ENCODE results near the gene KLK8. TPM values are rescaled to one million over a fixed set of nuclear protein-coding genes. Genes with fewer than 3 reads are reported as not detected.
A peak's percentile ranks its signal among the peaks of the same experiment; 100 is the strongest.
"Not testable (repeated sequence)": the region's sequence is repeated elsewhere in the genome, so short reads cannot be mapped to it uniquely, and the experiment has no call there.

KLK8 gene
- polyA plus RNA-seq, 2 of the 4 experiments (the other 2 are of a cell fraction) = not detected

DNA sequence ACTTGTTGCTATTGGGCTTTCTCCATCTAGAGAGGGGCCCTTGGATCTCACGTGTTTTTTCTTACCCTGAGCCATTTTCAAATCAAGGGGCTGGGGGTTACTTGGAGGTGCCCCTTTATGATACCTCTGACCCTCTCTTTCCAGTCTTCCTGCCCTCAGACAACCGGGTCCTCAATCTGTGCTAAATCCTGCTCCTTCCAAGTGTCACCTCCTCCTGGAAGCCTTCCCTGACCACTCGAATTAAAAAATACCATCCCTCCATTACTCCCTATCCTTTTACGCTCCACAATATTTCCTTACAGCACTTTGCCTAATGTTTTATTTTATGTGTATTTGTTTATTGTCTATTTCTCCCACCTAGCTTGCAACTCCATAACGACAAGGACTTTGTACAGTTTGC, 3.3 kb downstream of the KLK8 start:
- DNase-seq (ENCODE audit: low read depth in 1 of 2, low spot score in 1 of 2) = no peak
- Histone ChIP-seq H3K9me3 (peaks cover 5% of the 10 kb centered on the region; the same call in 2 of the 3 replicates), H3K4me2 (no peak overlapping the region), H3K27ac (no peak overlapping the region), H3K4me3 (no peak overlapping the region), H3K4me1 (peaks cover 6% of the 10 kb centered on the region; the same call in 2 of the 3 replicates)
- 26% methylated on average over 5 of the region's 5 CpGs for WGBS (ENCODE audit: missing lambda C conversion rate)
- POLR2A ChIA-PET = no interaction called here
- peak; percentile 28 for FAIRE-seq
- CTCF ChIA-PET = interaction anchor here (0.6 to 2.0 kb wide), 5 partner anchors 19 to 154 kb away, joined by 3 to 9 read pairs (median 5); no protein-coding TSS in a partner anchor
- peak; percentile 67 for TF ChIP-seq ZFP36 (IDR thresholded peaks at IDR 0.05; ENCODE audit: borderline replicate concordance, partially characterized antibody)
- TF ChIP-seq HOXB5 (CRISPR knock-in tag; IDR thresholded peaks at IDR 0.05) = no peak
- no peak for ATAC-seq

DNA sequence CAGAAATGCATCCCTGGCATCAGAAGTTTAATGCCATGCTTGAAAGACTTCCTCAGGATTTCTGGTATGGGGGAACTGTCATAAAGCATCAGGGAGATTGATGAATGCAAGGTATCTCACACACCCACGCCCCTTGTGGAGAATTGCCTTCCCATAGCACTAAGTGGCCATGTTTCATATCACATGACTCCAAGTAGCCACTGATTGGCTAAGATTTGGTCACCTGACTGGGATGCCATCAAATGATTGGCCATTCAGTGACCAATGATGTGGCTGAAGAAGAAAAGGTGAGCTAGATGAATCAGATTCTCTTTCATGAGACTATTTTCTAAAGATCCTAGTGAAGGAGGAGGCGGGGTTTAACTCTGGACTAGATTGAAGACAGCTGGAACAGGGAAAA, 7.3 kb downstream of the KLK8 start:
- no peak overlapping the region for H3K4me2 ChIP-seq
- H3K4me3 ChIP-seq = no peak overlapping the region
- DNase-seq (ENCODE audit: low read depth in 1 of 2, low spot score in 1 of 2) = peak; percentile 65 to 75
- no peaks in the 10 kb centered on the region for H3K4me1 ChIP-seq
- 35% methylated on average over 2 of the region's 2 CpGs for WGBS (ENCODE audit: missing lambda C conversion rate)
- CTCF ChIA-PET = interaction anchor here (1.5 to 1.9 kb wide), 2 partner anchors 23 to 27 kb away, joined by 6 to 9 read pairs; no protein-coding TSS in a partner anchor
- FAIRE-seq = no peak
- POLR2A ChIA-PET = no interaction called here
- TF ChIP-seq, protein P1, sequence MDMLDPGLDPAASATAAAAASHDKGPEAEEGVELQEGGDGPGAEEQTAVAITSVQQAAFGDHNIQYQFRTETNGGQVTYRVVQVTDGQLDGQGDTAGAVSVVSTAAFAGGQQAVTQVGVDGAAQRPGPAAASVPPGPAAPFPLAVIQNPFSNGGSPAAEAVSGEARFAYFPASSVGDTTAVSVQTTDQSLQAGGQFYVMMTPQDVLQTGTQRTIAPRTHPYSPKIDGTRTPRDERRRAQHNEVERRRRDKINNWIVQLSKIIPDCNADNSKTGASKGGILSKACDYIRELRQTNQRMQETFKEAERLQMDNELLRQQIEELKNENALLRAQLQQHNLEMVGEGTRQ (IDR thresholded peaks at IDR 0.05) = peak; percentile 94
- no peak for TF ChIP-seq CEBPB (IDR thresholded peaks at IDR 0.05)
- peak in 1 of 2 experiments; percentile 71; a peak in 3 of 6 replicates for ATAC-seq
- H3K27ac ChIP-seq = no peak overlapping the region
- peaks cover 5% of the 10 kb centered on the region; the same call in 2 of the 3 replicates for H3K9me3 ChIP-seq

DNA sequence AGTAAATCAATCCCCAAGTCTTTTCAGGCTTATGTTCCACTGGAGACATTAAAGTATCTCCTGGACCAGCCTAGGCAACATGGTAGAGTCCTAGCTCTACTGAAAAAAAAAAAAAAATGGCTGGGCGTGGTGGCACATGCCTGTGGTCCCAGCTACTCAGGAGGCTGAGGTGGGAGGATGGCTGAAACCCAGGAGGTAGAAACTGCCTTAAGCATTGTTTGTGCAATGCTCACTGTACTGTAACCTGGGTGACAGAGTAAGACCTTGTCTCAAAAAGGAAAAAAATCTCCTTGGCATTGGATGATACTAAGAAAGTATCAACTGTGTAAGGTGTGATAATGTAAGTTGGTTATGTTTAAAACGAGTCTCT, 8.8 kb downstream of the KLK8 start:
- DNase-seq (ENCODE audit: low read depth in 1 of 2, low spot score in 1 of 2) (no peak), ATAC-seq (no peak), FAIRE-seq (no peak)
- POLR2A ChIA-PET = no interaction called here
- Histone ChIP-seq H3K4me1 (no peaks in the 10 kb centered on the region), H3K27ac (no peak overlapping the region), H3K4me2 (no peak overlapping the region), H3K9me3 (peaks cover 5% of the 10 kb centered on the region; the same call in 2 of the 3 replicates), H3K4me3 (no peak overlapping the region)
- 22% methylated on average over 2 of the region's 2 CpGs for WGBS (ENCODE audit: missing lambda C conversion rate)
- TF ChIP-seq KDM1A (IDR thresholded peaks at IDR 0.05; ENCODE audit: low read depth) = no peak
- TF ChIP-seq MYC (IDR thresholded peaks at IDR 0.05; ENCODE audit: borderline replicate concordance, low read length) = no peak
- no peak for TF ChIP-seq SMC3 (IDR thresholded peaks at IDR 0.05)
- TF ChIP-seq GATA3 (IDR thresholded peaks at IDR 0.05; ENCODE audit: borderline replicate concordance) = no peak
- TF ChIP-seq, protein P2, sequence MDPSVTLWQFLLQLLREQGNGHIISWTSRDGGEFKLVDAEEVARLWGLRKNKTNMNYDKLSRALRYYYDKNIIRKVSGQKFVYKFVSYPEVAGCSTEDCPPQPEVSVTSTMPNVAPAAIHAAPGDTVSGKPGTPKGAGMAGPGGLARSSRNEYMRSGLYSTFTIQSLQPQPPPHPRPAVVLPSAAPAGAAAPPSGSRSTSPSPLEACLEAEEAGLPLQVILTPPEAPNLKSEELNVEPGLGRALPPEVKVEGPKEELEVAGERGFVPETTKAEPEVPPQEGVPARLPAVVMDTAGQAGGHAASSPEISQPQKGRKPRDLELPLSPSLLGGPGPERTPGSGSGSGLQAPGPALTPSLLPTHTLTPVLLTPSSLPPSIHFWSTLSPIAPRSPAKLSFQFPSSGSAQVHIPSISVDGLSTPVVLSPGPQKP (IDR thresholded peaks at IDR 0.05; ENCODE audit: low read depth, low read length) = no peak
- TF ChIP-seq ZC3H11A (IDR thresholded peaks at IDR 0.05) = no peak
- TF ChIP-seq POLR2A (IDR thresholded peaks at IDR 0.05; ENCODE audit: low read length) = no peak
- TF ChIP-seq HOXB13 (CRISPR knock-in tag; IDR thresholded peaks at IDR 0.05; ENCODE audit: low read depth) = no peak
- TF ChIP-seq, protein P3, sequence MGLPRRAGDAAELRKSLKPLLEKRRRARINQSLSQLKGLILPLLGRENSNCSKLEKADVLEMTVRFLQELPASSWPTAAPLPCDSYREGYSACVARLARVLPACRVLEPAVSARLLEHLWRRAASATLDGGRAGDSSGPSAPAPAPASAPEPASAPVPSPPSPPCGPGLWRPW (IDR thresholded peaks at IDR 0.05) = no peak
- no peak for TF ChIP-seq TP53 (CRISPR knock-in tag; IDR thresholded peaks at IDR 0.05)
- no peak for TF ChIP-seq CBX2 (IDR thresholded peaks at IDR 0.05; ENCODE audit: borderline replicate concordance, low read depth)
- no peak for TF ChIP-seq ZSCAN20 (CRISPR knock-in tag; IDR thresholded peaks at IDR 0.05)
- CTCF ChIA-PET = interaction anchor here (0.6 to 1.2 kb wide), 4 partner anchors 28 to 835 kb away, joined by 3 read pairs; no protein-coding TSS in a partner anchor

DNA sequence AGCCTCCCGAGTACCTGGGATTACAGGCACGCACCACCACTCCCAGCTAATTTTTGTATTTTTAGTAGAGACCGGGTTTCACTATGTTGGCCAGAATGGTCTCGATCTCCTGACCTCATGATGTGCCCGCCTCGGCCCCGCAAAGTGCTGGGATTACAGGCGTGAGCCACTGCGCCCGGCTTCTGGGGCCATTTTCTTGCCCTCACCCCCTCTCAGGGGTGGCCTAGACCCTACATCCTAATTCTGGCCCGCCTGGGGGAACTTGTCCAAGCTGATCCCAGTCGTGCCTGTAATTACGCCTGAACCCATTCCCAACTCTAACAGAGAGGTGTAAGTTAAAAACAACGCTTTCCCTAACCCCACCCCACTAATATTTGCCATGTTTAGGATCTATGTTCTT, 17.0 kb downstream of the KLK8 start:
- CTCF ChIA-PET; DNase-seq (ENCODE audit: low read depth in 1 of 2, low spot score in 1 of 2); ATAC-seq; H3K9me3 ChIP-seq; H3K4me1 ChIP-seq; H3K4me3 ChIP-seq; FAIRE-seq; H3K4me2 ChIP-seq; POLR2A ChIA-PET; H3K27ac ChIP-seq: not testable (repeated sequence)
- WGBS (ENCODE audit: missing lambda C conversion rate) = 72% methylated on average over 14 of the region's 14 CpGs
